OCI-LY7 (cell line): Measurements from ENCODE around the gene ATP2C2.

Experiments used
- CTCF ChIP-seq: fragments of 200-600 bp; sonication (generic); conservative IDR thresholded peaks from 2 replicates; pipeline ENCODE4 v1.5.1; 2014; ENCODE audit warnings: mild to moderate bottlenecking, antibody characterized with exemption, low read length, moderate library complexity, mixed read lengths
- EZH2phosphoT487 ChIP-seq: fragments of 200-600 bp; sonication (generic); IDR thresholded peaks from 2 replicates; pipeline ENCODE4 v1.6.1; 2018; ENCODE audit warnings: low read depth, borderline replicate concordance, mild to moderate bottlenecking, mixed run types, antibody characterized with exemption, low read length, moderate library complexity, mixed read lengths

- TF ChIP-seq CTCF (no peak), EZH2phosphoT487 (no peak)
Measured at GRCh38 chr16:84320511-84320910, 47.8 kb upstream of the ATP2C2 start.
